IPS DF 6.9 (cell line): ENCODE data around the gene MAD1L1.
"Not testable (repeated sequence)": the region's sequence is repeated elsewhere in the genome, so short reads cannot be mapped to it uniquely, and the experiment has no call there.

Source experiments
- DNase-seq: peaks from one replicate; pipeline ENCODE4 v3.0.0-alpha.2; 2013; ENCODE audit warnings: low read depth, low spot score
- H3K27ac ChIP-seq: one replicate; pipeline ENCODE4 v1.5.1; 2013; ENCODE audit warnings: low read length, control low read depth
- H3K27me3 ChIP-seq: 2 replicates; pipeline ENCODE4 v1.6.1; 2013; ENCODE audit warnings: mild to moderate bottlenecking, low read length; ENCODE audit not compliant: control insufficient read depth, insufficient read depth
- H3K36me3 ChIP-seq: 2 replicates; pipeline ENCODE4 v1.6.1; 2013; ENCODE audit warnings: low read length; ENCODE audit not compliant: control insufficient read depth, insufficient read depth
- H3K4me1 ChIP-seq: 2 replicates; pipeline ENCODE4 v1.6.1; 2013; ENCODE audit warnings: low read length; ENCODE audit not compliant: control insufficient read depth, insufficient read depth
- H3K4me3 ChIP-seq: 2 replicates; pipeline ENCODE4 v1.5.1; 2013; ENCODE audit warnings: mild to moderate bottlenecking, low read length
- H3K9me3 ChIP-seq: 2 replicates; pipeline ENCODE4 v1.6.1; 2013; ENCODE audit warnings: low read length, inconsistent platforms; ENCODE audit not compliant: control insufficient read depth, insufficient read depth
- WGBS: extraction: QIAGEN DNeasy Blood & Tissue Kit; methylation state at CpG from one replicate; pipeline ENCODE4 v1.1.7; 2013; ENCODE audit warnings: mixed read lengths, missing lambda C conversion rate; ENCODE audit not compliant: insufficient read length, insufficient coverage; 5-methylcytosine and 5-hydroxymethylcytosine counted together

The MAD1L1 gene

GRCh38 chr7:1883834-1884582, 348.7 kb downstream of the MAD1L1 start:
- Histone ChIP-seq H3K27ac (no peak overlapping the region), H3K4me1 (no peaks in the 10 kb centered on the region; the same call in 1 of the 2 replicates), H3K36me3 (peaks cover 15% of the 10 kb centered on the region), H3K27me3 (no peaks in the 10 kb centered on the region), H3K9me3 (no peaks in the 10 kb centered on the region), H3K4me3 (no peak overlapping the region)
- no peak for DNase-seq
- WGBS: no CpG with 5 or more reads among the region's 30 CpGs

GRCh38 chr7:1883031-1883761, 349.5 kb downstream of the MAD1L1 start:
- Histone ChIP-seq H3K27ac (no peak overlapping the region), H3K27me3 (no peaks in the 10 kb centered on the region), H3K9me3 (no peaks in the 10 kb centered on the region), H3K4me1 (no peaks in the 10 kb centered on the region; the same call in 1 of the 2 replicates), H3K4me3 (no peak overlapping the region), H3K36me3 (peaks cover 11% of the 10 kb centered on the region)
- no CpG with 5 or more reads among the region's 18 CpGs for WGBS
- DNase-seq: no peak

- no CpG with 5 or more reads among the region's 13 CpGs for WGBS
- Histone ChIP-seq H3K4me3 (no peak overlapping the region), H3K27ac (no peak overlapping the region), H3K36me3 (peaks cover 3% of the 10 kb centered on the region), H3K9me3 (no peaks in the 10 kb centered on the region), H3K27me3 (no peaks in the 10 kb centered on the region), H3K4me1 (no peaks in the 10 kb centered on the region; the same call in 1 of the 2 replicates)
- DNase-seq: no peak
Measured at GRCh38 chr7:1882451-1882850, 350.3 kb downstream of the MAD1L1 start.

- H3K4me3 ChIP-seq: no peak overlapping the region
- H3K27me3 ChIP-seq: no peaks in the 10 kb centered on the region
- no peaks in the 10 kb centered on the region for H3K36me3 ChIP-seq
- H3K4me1 ChIP-seq: no peaks in the 10 kb centered on the region
- DNase-seq: no peak
- H3K9me3 ChIP-seq: no peaks in the 10 kb centered on the region
- no CpG with 5 or more reads among the region's 15 CpGs for WGBS
- no peak overlapping the region for H3K27ac ChIP-seq
Measured at GRCh38 chr7:1881946-1882345, 350.8 kb downstream of the MAD1L1 start.

- H3K4me1 ChIP-seq, DNase-seq, H3K9me3 ChIP-seq, H3K27me3 ChIP-seq, H3K27ac ChIP-seq, H3K4me3 ChIP-seq, H3K36me3 ChIP-seq: not testable (repeated sequence)
- no CpG with 5 or more reads among the region's 6 CpGs for WGBS
Measured at GRCh38 chr7:1876641-1877040, 356.1 kb downstream of the MAD1L1 start.

- not testable (repeated sequence) for H3K27ac ChIP-seq, H3K36me3 ChIP-seq, H3K27me3 ChIP-seq, H3K9me3 ChIP-seq, H3K4me3 ChIP-seq, H3K4me1 ChIP-seq, DNase-seq
- no CpG with 5 or more reads among the region's 29 CpGs for WGBS
Measured at GRCh38 chr7:1875392-1876199, 357.1 kb downstream of the MAD1L1 start.

GRCh38 chr7:1874590-1875391, 358.0 kb downstream of the MAD1L1 start:
- no CpG with 5 or more reads among the region's 21 CpGs for WGBS
- not testable (repeated sequence) for H3K4me1 ChIP-seq, H3K9me3 ChIP-seq

GRCh38 chr7:1873857-1874589, 358.7 kb downstream of the MAD1L1 start:
- no CpG with 5 or more reads among the region's 38 CpGs for WGBS
- DNase-seq: no peak
- no peaks in the 10 kb centered on the region for H3K27me3 ChIP-seq
- no peak overlapping the region for H3K27ac ChIP-seq
- H3K4me1 ChIP-seq: no peaks in the 10 kb centered on the region
- no peaks in the 10 kb centered on the region for H3K9me3 ChIP-seq
- H3K36me3 ChIP-seq: peaks cover 2% of the 10 kb centered on the region; the same call in 1 of the 2 replicates
- H3K4me3 ChIP-seq: no peak overlapping the region

More at GRCh38 chr7:1874590-1875391, 358.0 kb downstream of the MAD1L1 start:
- not testable (repeated sequence) for H3K36me3 ChIP-seq, H3K4me3 ChIP-seq, H3K27ac ChIP-seq, H3K27me3 ChIP-seq, DNase-seq

- DNase-seq: no peak
- peaks cover 5% of the 10 kb centered on the region; the same call in 1 of the 2 replicates for H3K36me3 ChIP-seq
- WGBS: no CpG with 5 or more reads among the region's 13 CpGs
- no peaks in the 10 kb centered on the region for H3K27me3 ChIP-seq
- H3K4me3 ChIP-seq: no peak overlapping the region
- H3K9me3 ChIP-seq: no peaks in the 10 kb centered on the region
- H3K27ac ChIP-seq: no peak overlapping the region
- no peaks in the 10 kb centered on the region; the same call in 1 of the 2 replicates for H3K4me1 ChIP-seq
Measured at GRCh38 chr7:1873421-1873820, 359.3 kb downstream of the MAD1L1 start.
